ENCODE data around the gene WDR93.

WDR93 gene

DNA sequence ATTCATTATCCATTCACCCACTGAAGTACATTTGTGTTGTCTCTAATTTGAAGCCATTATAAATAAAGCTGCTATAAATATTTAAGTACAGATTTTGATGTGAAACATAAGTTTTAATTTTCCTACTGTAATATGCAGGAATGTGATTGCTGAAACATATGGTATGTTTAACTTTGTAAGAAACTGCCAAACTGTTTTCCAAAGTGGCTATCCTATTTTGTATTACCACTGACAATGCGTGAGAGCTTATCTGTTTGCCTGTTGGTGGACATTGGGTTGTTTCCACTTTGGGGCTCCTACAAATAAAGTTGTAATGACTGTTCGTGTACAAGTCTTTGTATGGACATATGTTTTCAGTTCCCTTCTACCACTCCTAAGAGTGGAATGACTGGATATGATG is 2.5 kb downstream of the WDR93 start:
- DNase-seq: no peak

GRCh38 chr15:89693696-89694095 is 3.1 kb downstream of the WDR93 start:
- no peak for DNase-seq

GRCh38 chr15:89695198-89695597 is 4.6 kb downstream of the WDR93 start:
- no peak for DNase-seq

GRCh38 chr15:89704411-89704810 is 13.8 kb downstream of the WDR93 start:
- DNase-seq: no peak

GRCh38 chr15:89707577-89707976 is 17.0 kb downstream of the WDR93 start:
- DNase-seq: no peak

GRCh38 chr15:89714775-89715174 is 24.2 kb downstream of the WDR93 start:
- no peak for DNase-seq

DNA sequence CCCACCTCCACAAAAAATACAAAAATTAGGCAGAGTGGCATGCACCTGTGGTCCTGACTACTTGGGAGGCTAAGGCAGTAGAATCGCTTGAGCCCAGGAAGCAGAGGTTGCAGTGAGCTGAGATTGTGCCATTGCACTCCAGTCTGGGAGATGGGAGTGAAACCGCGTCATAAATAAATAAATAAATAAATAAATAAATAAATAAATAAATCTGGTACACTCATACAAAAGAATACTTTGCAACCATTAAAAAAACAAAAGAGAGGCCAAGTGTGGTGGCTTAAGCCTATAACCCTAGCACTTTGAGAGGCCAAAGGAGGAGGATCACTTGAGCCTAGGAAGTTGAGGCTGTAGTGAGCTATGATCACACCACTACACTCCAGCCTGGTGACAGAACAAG is 32.4 kb downstream of the WDR93 start:
- no peak for DNase-seq

GRCh38 chr15:89724621-89725020 is 34.0 kb downstream of the WDR93 start:
- DNase-seq: no peak

DNA sequence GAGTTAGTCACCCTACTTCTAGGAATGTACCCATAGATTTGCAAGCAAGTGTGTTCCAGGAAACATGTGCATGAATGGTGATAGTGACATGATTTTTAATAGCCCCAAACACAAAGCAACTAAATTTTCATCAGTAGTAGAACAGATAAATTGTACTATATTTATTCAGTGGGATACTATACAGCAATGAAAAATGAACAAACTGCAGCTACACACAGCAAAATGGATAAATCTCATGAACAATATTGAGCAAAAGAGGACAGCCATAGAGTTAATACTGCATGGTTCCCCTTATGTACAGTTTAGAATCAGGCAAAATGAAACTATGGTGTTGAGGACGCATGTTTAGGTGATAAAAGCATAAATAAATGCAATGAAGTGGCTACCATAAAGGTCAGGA is 34.5 kb downstream of the WDR93 start:
- no peak for DNase-seq

DNA sequence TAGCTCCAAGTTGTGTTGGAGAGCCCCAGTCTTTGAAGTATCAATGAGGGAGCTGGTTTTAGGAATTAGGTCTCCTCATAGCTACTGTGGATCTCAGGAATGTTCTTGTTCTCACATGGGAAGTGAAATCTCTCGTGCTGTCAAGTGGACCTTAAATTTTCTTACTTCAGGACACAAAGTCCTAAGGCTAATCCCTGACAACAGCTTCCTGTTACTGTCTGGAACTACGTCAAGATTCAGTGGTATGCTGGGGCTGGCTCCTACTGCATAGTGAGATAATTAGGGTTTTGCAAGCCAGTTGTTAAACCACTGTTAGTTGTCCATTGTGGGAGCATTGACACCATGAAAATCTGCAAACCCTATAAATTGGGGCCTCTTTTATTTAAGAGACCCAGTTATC is 37.6 kb downstream of the WDR93 start:
- no peak for DNase-seq

DNA sequence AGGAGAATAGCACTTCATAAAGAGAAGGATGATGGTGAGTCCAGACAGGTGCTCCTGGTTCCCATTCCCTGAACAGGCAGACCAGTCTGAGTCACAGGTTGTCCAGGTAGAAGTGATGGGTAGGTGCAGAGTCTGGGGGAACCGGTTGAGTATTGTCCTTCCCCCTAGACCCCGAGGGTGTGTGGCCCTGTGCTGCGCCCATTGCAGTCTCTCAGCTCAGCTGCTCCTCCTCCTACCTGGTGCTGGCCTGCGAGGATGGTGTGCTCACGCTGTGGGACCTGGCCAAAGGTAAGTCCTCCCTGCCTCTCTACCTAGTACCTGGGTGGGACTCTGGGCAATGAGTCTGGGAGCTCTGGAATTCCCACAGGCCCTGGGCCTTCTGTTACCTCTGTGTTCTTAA is 40.7 kb downstream of the WDR93 start:
- no peak for DNase-seq

DNA sequence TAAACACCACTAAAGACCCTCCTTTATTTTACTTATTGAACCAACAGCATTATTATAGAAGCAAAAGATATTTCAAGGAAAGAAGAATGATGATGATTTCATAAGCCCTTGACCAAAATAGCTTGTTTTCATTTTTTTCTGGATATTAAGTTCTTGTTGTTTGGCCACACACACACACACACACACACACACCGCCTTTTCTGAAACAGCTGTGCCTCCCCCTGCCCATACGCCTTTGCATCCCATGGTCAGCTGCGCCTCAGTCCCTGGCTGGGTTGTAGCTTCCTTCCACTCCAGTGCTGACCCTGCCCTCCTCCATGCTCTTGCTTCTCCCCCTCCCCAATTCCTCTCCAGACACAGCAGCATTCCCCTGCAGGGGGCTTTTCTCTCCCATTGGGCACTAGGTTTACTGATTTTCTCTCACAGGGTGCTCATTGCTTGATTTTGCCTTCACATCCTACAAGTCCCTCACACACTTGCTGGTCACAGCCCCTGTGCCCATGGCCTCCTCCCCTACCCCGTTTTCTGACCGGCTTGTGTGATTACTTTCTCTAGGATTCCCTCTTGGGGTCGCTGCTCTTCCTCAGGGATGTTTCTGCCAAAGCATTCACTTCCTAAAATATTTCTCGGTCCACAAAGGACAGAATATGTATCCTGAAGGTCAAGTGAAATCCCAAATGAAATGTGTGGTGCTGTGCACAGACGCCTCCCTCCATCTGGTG is 42.0 kb downstream of the WDR93 start:
- DNase-seq: no peak

GRCh38 chr15:89735773-89736172 is 45.2 kb downstream of the WDR93 start:
- no peak for DNase-seq

- DNase-seq: peak; percentile 53 to 54
Observed at GRCh38 chr15:89740137-89740536, 49.5 kb downstream of the WDR93 start.

DNA sequence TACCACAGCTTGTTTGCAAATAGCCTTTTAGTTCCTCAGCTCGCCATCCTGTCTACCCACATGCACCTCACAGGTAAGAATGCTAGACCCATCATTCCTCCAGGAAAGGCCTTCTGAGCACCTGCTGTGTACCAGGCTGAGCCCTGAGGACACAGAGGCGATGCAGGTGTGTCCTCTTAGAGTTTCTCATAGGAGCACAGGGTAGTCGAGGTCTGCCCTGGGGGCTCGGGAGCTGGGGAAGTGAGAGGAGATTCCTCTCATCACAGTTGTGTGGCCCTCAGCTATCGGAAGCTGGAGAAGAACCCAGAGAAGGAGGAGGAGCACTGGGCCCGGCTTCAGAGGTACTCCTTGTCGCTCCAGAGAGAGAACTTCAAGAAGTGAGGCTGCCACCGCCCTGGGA is 52.4 kb downstream of the WDR93 start:
- no peak for DNase-seq

- DNase-seq: no peak
Observed at GRCh38 chr15:89743594-89743993, 53.0 kb downstream of the WDR93 start.

GRCh38 chr15:89745131-89745530 is 54.5 kb downstream of the WDR93 start:
- no peak for DNase-seq

- DNase-seq: no peak
Observed at GRCh38 chr15:89745768-89746167, 55.2 kb downstream of the WDR93 start.

DNA sequence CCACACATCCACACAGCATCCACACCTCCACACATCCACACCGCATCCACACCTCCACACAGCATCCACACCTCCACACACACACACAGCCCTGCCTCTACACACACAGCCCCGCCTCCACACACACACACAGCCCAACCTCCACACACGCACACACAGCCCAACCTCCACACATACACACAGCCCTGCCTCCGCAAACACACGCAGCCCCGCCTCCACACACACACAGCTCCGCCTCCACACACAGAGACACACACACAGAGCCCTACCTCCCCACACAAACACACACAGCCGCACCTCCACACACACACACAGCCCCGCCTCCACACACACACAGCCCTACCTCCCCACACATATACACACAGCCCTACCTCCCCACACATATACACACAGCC is 55.8 kb downstream of the WDR93 start:
- no peak for DNase-seq

GRCh38 chr15:89747708-89748682 is 57.4 kb downstream of the WDR93 start:
- no peak for DNase-seq

GRCh38 chr15:89749054-89749453 is 58.4 kb downstream of the WDR93 start:
- no peak for DNase-seq

GRCh38 chr15:89749526-89749925 is 58.9 kb downstream of the WDR93 start:
- no peak for DNase-seq

- DNase-seq: peak in 1 of 2 donors; percentile 17
Observed at GRCh38 chr15:89749951-89750559, 59.4 kb downstream of the WDR93 start.

Measured in stimulated activated CD4-positive, alpha-beta T cell treated with anti-CD3 and anti-CD28 coated beads, Interleukin-2, amount 100 ng/mL, for 48 hours (primary cell).